Measurements from ENCODE around the gene CADM3.

CADM3 gene

GRCh38 chr1:159173320-159173719, 1.9 kb downstream of the CADM3 start:
- DNase-seq = no peak

- no peak for DNase-seq
These were observed 4.2 kb downstream of the CADM3 start for GRCh38 chr1:159175571-159175970.

- DNase-seq = no peak
These were observed 6.0 kb downstream of the CADM3 start for GRCh38 chr1:159177272-159177907.

- DNase-seq = no peak
These were observed 8.5 kb downstream of the CADM3 start for GRCh38 chr1:159179906-159180305.

- DNase-seq = no peak
These were observed 9.1 kb downstream of the CADM3 start for GRCh38 chr1:159180516-159180915.

- DNase-seq = no peak
These were observed 10.1 kb downstream of the CADM3 start for GRCh38 chr1:159181328-159182024.

- no peak for DNase-seq
These were observed 12.8 kb downstream of the CADM3 start for GRCh38 chr1:159184201-159184600.

- DNase-seq = no peak
These were observed 13.7 kb downstream of the CADM3 start for GRCh38 chr1:159185121-159185520.

GRCh38 chr1:159187033-159187432, 15.6 kb downstream of the CADM3 start:
- no peak for DNase-seq

- DNase-seq = no peak
These were observed 16.4 kb downstream of the CADM3 start for GRCh38 chr1:159187647-159188374.

GRCh38 chr1:159188375-159188788, 17.0 kb downstream of the CADM3 start:
- peak; percentile 76 for DNase-seq

- DNase-seq = no peak
These were observed 19.0 kb downstream of the CADM3 start for GRCh38 chr1:159190441-159190840.

- no peak for DNase-seq
These were observed 25.1 kb downstream of the CADM3 start for GRCh38 chr1:159196543-159196942.

- peak; percentile 73 for DNase-seq
These were observed 26.4 kb downstream of the CADM3 start for GRCh38 chr1:159197561-159198557.

- DNase-seq = no peak
These were observed 28.5 kb downstream of the CADM3 start for GRCh38 chr1:159199901-159200300.

- DNase-seq = no peak
These were observed 29.4 kb downstream of the CADM3 start for GRCh38 chr1:159200769-159201168.

GRCh38 chr1:159201642-159202041, 30.2 kb downstream of the CADM3 start:
- no peak for DNase-seq

GRCh38 chr1:159203610-159204009, 32.2 kb downstream of the CADM3 start:
- no peak for DNase-seq

GRCh38 chr1:159204161-159205141, 33.0 kb downstream of the CADM3 start, which contains the start of gene ACKR1:
Gene ACKR1 (plus strand): TSS chr1:159204875. CDS start chr1:159204960, 85 bp downstream.
- DNase-seq = no peak

- no peak for DNase-seq
These were observed 33.8 kb downstream of the CADM3 start for GRCh38 chr1:159205225-159205624.

- no peak for DNase-seq
These were observed 34.7 kb downstream of the CADM3 start for GRCh38 chr1:159206110-159206509.
